ENCODE measurements around the gene SCART1. TPM values are rescaled to one million over a fixed set of nuclear protein-coding genes. Genes with fewer than 3 reads are reported as not detected.
A peak's percentile ranks its signal among the peaks of the same experiment; 100 is the strongest.
"Not testable (repeated sequence)": the region's sequence is repeated elsewhere in the genome, so short reads cannot be mapped to it uniquely, and the experiment has no call there.

Gene SCART1
- total and polyA plus RNA-seq, 8 donors = 0.95 to 3.9 (median 2.6) TPM

GRCh38 chr10:133487085-133487484 lies 33.3 kb downstream of the SCART1 start:
- H3K4me3 ChIP-seq = no peak overlapping the region
- ATAC-seq (no peak), FAIRE-seq (no peak), DNase-seq (no peak)
- H3K9me3 ChIP-seq = no peaks in the 10 kb centered on the region
- H3K27ac ChIP-seq = no peak overlapping the region
- no peaks in the 10 kb centered on the region for H3K4me1 ChIP-seq
- H3K27me3 ChIP-seq = no peaks in the 10 kb centered on the region
- H3K36me3 ChIP-seq = no peaks in the 10 kb centered on the region
- intact Hi-C loops (cut with DNase I) = no loop called here
- no peak for TF ChIP-seq CTCF (IDR thresholded peaks at IDR 0.05)

GRCh38 chr10:133488354-133488753 lies 34.6 kb downstream of the SCART1 start:
- no peak for ATAC-seq
- intact Hi-C loops (cut with DNase I) = no loop called here
- H3K9me3 ChIP-seq = no peaks in the 10 kb centered on the region
- no peaks in the 10 kb centered on the region for H3K27me3 ChIP-seq
- TF ChIP-seq CTCF (IDR thresholded peaks at IDR 0.05) = no peak
- H3K4me1 ChIP-seq = no peaks in the 10 kb centered on the region
- no peak overlapping the region for H3K27ac ChIP-seq
- DNase-seq = no peak
- H3K4me3 ChIP-seq = no peak overlapping the region
- H3K36me3 ChIP-seq = no peaks in the 10 kb centered on the region
- no peak for FAIRE-seq

- no peaks in the 10 kb centered on the region for H3K9me3 ChIP-seq
Measured at GRCh38 chr10:133489816-133490588, 36.3 kb downstream of the SCART1 start.

GRCh38 chr10:133493562-133493961 lies 39.8 kb downstream of the SCART1 start:
- H3K4me1 ChIP-seq; H3K27me3 ChIP-seq; ATAC-seq; H3K36me3 ChIP-seq; FAIRE-seq; H3K4me3 ChIP-seq; H3K27ac ChIP-seq; DNase-seq; intact Hi-C loops (cut with DNase I); H3K9me3 ChIP-seq: not testable (repeated sequence)
- WGBS, 2 donors = 80 to 82% methylated on average over 4 of the region's 4 CpGs

More at GRCh38 chr10:133489816-133490588, 36.3 kb downstream of the SCART1 start:
- WGBS, 2 donors = 69 to 71% methylated on average over 2 of the region's 2 CpGs
- intact Hi-C loops (cut with DNase I) = no loop called here
- H3K27ac ChIP-seq = no peak overlapping the region
- DNase-seq (no peak), FAIRE-seq (no peak), ATAC-seq (no peak)
- TF ChIP-seq CTCF (IDR thresholded peaks at IDR 0.05) = no peak
- no peaks in the 10 kb centered on the region for H3K36me3 ChIP-seq
- no peak overlapping the region for H3K4me3 ChIP-seq
- no peaks in the 10 kb centered on the region for H3K27me3 ChIP-seq
- no peaks in the 10 kb centered on the region for H3K4me1 ChIP-seq

- H3K9me3 ChIP-seq; H3K36me3 ChIP-seq; H3K27ac ChIP-seq; H3K4me1 ChIP-seq; ATAC-seq; H3K27me3 ChIP-seq; DNase-seq; FAIRE-seq; intact Hi-C loops (cut with DNase I); H3K4me3 ChIP-seq: not testable (repeated sequence)
- TF ChIP-seq CTCF (IDR thresholded peaks at IDR 0.05) = peak in 2 of 4 donors; percentile 10 to 15
- 59 to 67% methylated on average over 6 of the region's 6 CpGs for WGBS, 2 donors
Measured at GRCh38 chr10:133497363-133497762, 43.6 kb downstream of the SCART1 start.

GRCh38 chr10:133499176-133499575 lies 45.4 kb downstream of the SCART1 start:
- FAIRE-seq; DNase-seq; H3K36me3 ChIP-seq; ATAC-seq; H3K27me3 ChIP-seq; H3K27ac ChIP-seq; H3K4me3 ChIP-seq; intact Hi-C loops (cut with DNase I); H3K4me1 ChIP-seq; H3K9me3 ChIP-seq: not testable (repeated sequence)
- WGBS, 2 donors = 73 to 85% methylated on average over 1 of the region's 1 CpG

GRCh38 chr10:133500897-133501296 lies 47.2 kb downstream of the SCART1 start:
- DNase-seq; H3K36me3 ChIP-seq; H3K9me3 ChIP-seq; ATAC-seq; H3K4me1 ChIP-seq; H3K27me3 ChIP-seq; H3K4me3 ChIP-seq; intact Hi-C loops (cut with DNase I); H3K27ac ChIP-seq; FAIRE-seq: not testable (repeated sequence)
- WGBS, 2 donors = 66 to 74% methylated on average over 4 of the region's 4 CpGs

Measured in pancreas (tissue), 10 donors.